ENCODE data around the gene SELENOM. TPM values are rescaled to one million over a fixed set of nuclear protein-coding genes. Genes with fewer than 3 reads are reported as not detected.

Gene SELENOM
- total RNA-seq, 1 donor from 2014 or later = 157 TPM

GRCh38 chr22:31143537-31143936, 36.2 kb upstream of the SELENOM start:
- Histone ChIP-seq H3K27ac (ENCODE audit: low read depth, low read length) (no peak overlapping the region), H2AFZ (ENCODE audit: low read depth, low read length) (no peak overlapping the region), H3K4me1 (ENCODE audit: insufficient read depth, low read length) (peaks cover 6% of the 10 kb centered on the region), H3K4me2 (ENCODE audit: low read length) (no peak overlapping the region), H3K9me3 (ENCODE audit: insufficient read depth, low read depth, low read length) (no peaks in the 10 kb centered on the region), H3K36me3 (ENCODE audit: insufficient read depth, low read length) (no peaks in the 10 kb centered on the region), H3K27me3 (ENCODE audit: insufficient read depth, low read length) (peaks cover 7% of the 10 kb centered on the region), H3K4me3 (ENCODE audit: insufficient read depth, low read depth, low read length) (no peak overlapping the region), H4K20me1 (ENCODE audit: insufficient read depth, low read length) (no peaks in the 10 kb centered on the region), H3K9ac (ENCODE audit: low read length) (no peak overlapping the region), H3K79me2 (ENCODE audit: insufficient read depth, low read length) (no peaks in the 10 kb centered on the region)
- TF ChIP-seq, protein P1, sequence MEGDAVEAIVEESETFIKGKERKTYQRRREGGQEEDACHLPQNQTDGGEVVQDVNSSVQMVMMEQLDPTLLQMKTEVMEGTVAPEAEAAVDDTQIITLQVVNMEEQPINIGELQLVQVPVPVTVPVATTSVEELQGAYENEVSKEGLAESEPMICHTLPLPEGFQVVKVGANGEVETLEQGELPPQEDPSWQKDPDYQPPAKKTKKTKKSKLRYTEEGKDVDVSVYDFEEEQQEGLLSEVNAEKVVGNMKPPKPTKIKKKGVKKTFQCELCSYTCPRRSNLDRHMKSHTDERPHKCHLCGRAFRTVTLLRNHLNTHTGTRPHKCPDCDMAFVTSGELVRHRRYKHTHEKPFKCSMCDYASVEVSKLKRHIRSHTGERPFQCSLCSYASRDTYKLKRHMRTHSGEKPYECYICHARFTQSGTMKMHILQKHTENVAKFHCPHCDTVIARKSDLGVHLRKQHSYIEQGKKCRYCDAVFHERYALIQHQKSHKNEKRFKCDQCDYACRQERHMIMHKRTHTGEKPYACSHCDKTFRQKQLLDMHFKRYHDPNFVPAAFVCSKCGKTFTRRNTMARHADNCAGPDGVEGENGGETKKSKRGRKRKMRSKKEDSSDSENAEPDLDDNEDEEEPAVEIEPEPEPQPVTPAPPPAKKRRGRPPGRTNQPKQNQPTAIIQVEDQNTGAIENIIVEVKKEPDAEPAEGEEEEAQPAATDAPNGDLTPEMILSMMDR (IDR thresholded peaks at IDR 0.05; ENCODE audit: insufficient read depth, low read depth, low read length) = no peak
- no peak for TF ChIP-seq EZH2 (IDR thresholded peaks at IDR 0.05; ENCODE audit: insufficient read depth, low read length)
- Mint-ChIP-seq H3K9me3 (ENCODE audit: unreplicated experiment) (peaks cover 20% of the 10 kb centered on the region), H3K27ac (ENCODE audit: unreplicated experiment) (no peak overlapping the region), H3K4me3 (ENCODE audit: unreplicated experiment) (no peak overlapping the region), H3K27me3 (ENCODE audit: low read depth, unreplicated experiment) (peaks cover 33% of the 10 kb centered on the region), H3K36me3 (ENCODE audit: low read depth, unreplicated experiment) (no peaks in the 10 kb centered on the region), H3K4me1 (ENCODE audit: low read depth, unreplicated experiment) (no peaks in the 10 kb centered on the region)
- DNase-seq (ENCODE audit: low read depth) (no peak), FAIRE-seq (no peak)

GRCh38 chr22:31143038-31143437, 35.7 kb upstream of the SELENOM start:
- no peak overlapping the region for H3K4me3 Mint-ChIP-seq (ENCODE audit: unreplicated experiment)

DNA sequence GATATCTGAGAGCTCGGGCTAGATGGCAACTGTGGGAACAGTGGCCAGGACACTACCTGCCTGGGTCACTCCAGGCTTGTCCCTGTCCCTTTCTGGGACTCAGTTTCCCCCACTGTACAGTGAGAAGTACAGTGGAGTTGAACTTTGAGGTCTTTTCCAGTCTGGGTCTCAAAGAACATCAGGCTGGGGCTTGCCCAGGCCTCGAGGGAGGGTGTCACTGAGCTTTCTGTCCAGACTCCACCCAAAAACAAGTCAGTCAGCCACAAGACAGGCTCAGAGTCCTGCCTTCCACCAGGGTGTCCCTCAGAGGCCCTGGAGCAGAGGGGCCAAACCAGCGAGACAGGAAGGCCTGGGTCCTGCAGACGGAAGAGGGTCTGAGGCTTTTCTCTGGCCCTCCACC, 34.9 kb upstream of the SELENOM start:
- H3K27me3 Mint-ChIP-seq (ENCODE audit: low read depth, unreplicated experiment) = peaks cover 37% of the 10 kb centered on the region
- Histone ChIP-seq H4K20me1 (ENCODE audit: insufficient read depth, low read length) (no peaks in the 10 kb centered on the region), H2AFZ (ENCODE audit: low read depth, low read length) (no peak overlapping the region), H3K4me1 (ENCODE audit: insufficient read depth, low read length) (peaks cover 3% of the 10 kb centered on the region), H3K9me3 (ENCODE audit: insufficient read depth, low read depth, low read length) (no peaks in the 10 kb centered on the region), H3K27me3 (ENCODE audit: insufficient read depth, low read length) (peaks cover 7% of the 10 kb centered on the region), H3K4me3 (ENCODE audit: insufficient read depth, low read depth, low read length) (no peak overlapping the region), H3K27ac (ENCODE audit: low read depth, low read length) (no peak overlapping the region), H3K9ac (ENCODE audit: low read length) (no peak overlapping the region), H3K4me2 (ENCODE audit: low read length) (no peak overlapping the region), H3K36me3 (ENCODE audit: insufficient read depth, low read length) (no peaks in the 10 kb centered on the region), H3K79me2 (ENCODE audit: insufficient read depth, low read length) (no peaks in the 10 kb centered on the region)
- DNase-seq (ENCODE audit: low read depth) (no peak), FAIRE-seq (no peak)
- TF ChIP-seq EZH2 (IDR thresholded peaks at IDR 0.05; ENCODE audit: insufficient read depth, low read length) = no peak
- TF ChIP-seq, protein P1 (IDR thresholded peaks at IDR 0.05; ENCODE audit: insufficient read depth, low read depth, low read length) = no peak
- no peak overlapping the region for H3K27ac Mint-ChIP-seq (ENCODE audit: unreplicated experiment)
- no peaks in the 10 kb centered on the region for H3K4me1 Mint-ChIP-seq (ENCODE audit: low read depth, unreplicated experiment)
- H3K36me3 Mint-ChIP-seq (ENCODE audit: low read depth, unreplicated experiment) = no peaks in the 10 kb centered on the region
- no peak overlapping the region for H3K4me3 Mint-ChIP-seq (ENCODE audit: unreplicated experiment)
- H3K9me3 Mint-ChIP-seq (ENCODE audit: unreplicated experiment) = peaks cover 16% of the 10 kb centered on the region

More at GRCh38 chr22:31143038-31143437, 35.7 kb upstream of the SELENOM start:
- no peaks in the 10 kb centered on the region for H3K79me2 ChIP-seq (ENCODE audit: insufficient read depth, low read length)
- H3K9ac ChIP-seq (ENCODE audit: low read length) = no peak overlapping the region
- Mint-ChIP-seq H3K27ac (ENCODE audit: unreplicated experiment) (no peak overlapping the region), H3K9me3 (ENCODE audit: unreplicated experiment) (peaks cover 20% of the 10 kb centered on the region), H3K4me1 (ENCODE audit: low read depth, unreplicated experiment) (no peaks in the 10 kb centered on the region), H3K36me3 (ENCODE audit: low read depth, unreplicated experiment) (no peaks in the 10 kb centered on the region), H3K27me3 (ENCODE audit: low read depth, unreplicated experiment) (peaks cover 35% of the 10 kb centered on the region)
- H3K4me1 ChIP-seq (ENCODE audit: insufficient read depth, low read length) = peaks cover 3% of the 10 kb centered on the region
- H4K20me1 ChIP-seq (ENCODE audit: insufficient read depth, low read length) = no peaks in the 10 kb centered on the region
- H3K27ac ChIP-seq (ENCODE audit: low read depth, low read length) = no peak overlapping the region
- TF ChIP-seq EZH2 (IDR thresholded peaks at IDR 0.05; ENCODE audit: insufficient read depth, low read length) = no peak
- TF ChIP-seq, protein P1 (IDR thresholded peaks at IDR 0.05; ENCODE audit: insufficient read depth, low read depth, low read length) = no peak
- DNase-seq (ENCODE audit: low read depth) = no peak
- H3K36me3 ChIP-seq (ENCODE audit: insufficient read depth, low read length) = no peaks in the 10 kb centered on the region
- peaks cover 7% of the 10 kb centered on the region for H3K27me3 ChIP-seq (ENCODE audit: insufficient read depth, low read length)
- no peak overlapping the region for H3K4me3 ChIP-seq (ENCODE audit: insufficient read depth, low read depth, low read length)
- FAIRE-seq = no peak
- H2AFZ ChIP-seq (ENCODE audit: low read depth, low read length) = no peak overlapping the region
- H3K4me2 ChIP-seq (ENCODE audit: low read length) = no peak overlapping the region
- no peaks in the 10 kb centered on the region for H3K9me3 ChIP-seq (ENCODE audit: insufficient read depth, low read depth, low read length)
